Stimulated activated CD8-positive, alpha-beta memory T cell treated with anti-CD3 and anti-CD28 coated beads, Interleukin-7, amount 100 ng/mL, for 24 hours (primary cell): ENCODE measurements around the gene ABCB10.
A peak's percentile ranks its signal among the peaks of the same experiment; 100 is the strongest.
"Not testable (repeated sequence)": the region's sequence is repeated elsewhere in the genome, so short reads cannot be mapped to it uniquely, and the experiment has no call there.

Experiments used
- DNase-seq: peaks from one replicate; pipeline ENCODE4 v3.0.0-alpha.2; 2020; ENCODE audit warnings: low read depth

The ABCB10 gene

GRCh38 chr1:229558460-229559335, at the start of gene ABCB10:
Gene ABCB10 (minus strand): TSS chr1:229558707. CDS start chr1:229558652, 55 bp downstream.
- DNase-seq, result peak; percentile 73

GRCh38 chr1:229607370-229607769, 48.9 kb upstream of the ABCB10 start:
- no peak for DNase-seq

DNA sequence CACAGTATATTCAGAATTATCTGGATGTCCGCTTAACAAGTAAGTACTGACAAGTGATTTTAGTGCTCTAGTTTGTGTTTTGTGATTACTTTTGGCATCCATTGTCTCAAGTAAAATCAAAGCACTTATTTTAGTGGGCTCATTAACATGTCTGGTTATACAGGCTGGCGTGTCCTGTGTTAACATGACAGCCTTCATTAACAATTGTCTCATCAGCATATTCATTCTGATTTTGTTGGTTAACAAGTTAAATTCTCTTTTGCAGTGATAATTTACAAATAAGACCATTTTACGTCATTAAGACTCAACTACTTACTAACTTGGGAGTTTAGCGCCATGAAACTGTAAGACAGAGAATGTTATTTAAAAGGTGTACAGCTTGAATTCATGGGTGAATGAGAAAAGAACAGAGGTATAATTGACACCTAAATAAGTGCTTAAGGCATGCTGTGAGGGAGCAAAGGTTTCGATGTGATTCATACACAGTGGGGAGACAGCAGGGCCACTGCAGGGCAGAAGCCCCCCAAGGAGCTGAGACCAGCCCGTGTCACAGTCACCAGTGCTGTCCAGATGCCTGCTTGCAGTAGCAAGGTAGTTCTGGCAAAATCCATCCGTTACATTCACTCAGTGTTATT, 45.0 kb upstream of the ABCB10 start:
- DNase-seq, result no peak

- DNase-seq, result no peak
These were observed 41.7 kb upstream of the ABCB10 start for GRCh38 chr1:229600229-229600628.

GRCh38 chr1:229599218-229599954, 40.9 kb upstream of the ABCB10 start:
- DNase-seq, result no peak

GRCh38 chr1:229597877-229598276, 39.4 kb upstream of the ABCB10 start:
- no peak for DNase-seq

GRCh38 chr1:229596925-229597699, 38.6 kb upstream of the ABCB10 start:
- DNase-seq, result no peak

- not testable (repeated sequence) for DNase-seq
These were observed 37.4 kb upstream of the ABCB10 start for GRCh38 chr1:229595876-229596275.

DNA sequence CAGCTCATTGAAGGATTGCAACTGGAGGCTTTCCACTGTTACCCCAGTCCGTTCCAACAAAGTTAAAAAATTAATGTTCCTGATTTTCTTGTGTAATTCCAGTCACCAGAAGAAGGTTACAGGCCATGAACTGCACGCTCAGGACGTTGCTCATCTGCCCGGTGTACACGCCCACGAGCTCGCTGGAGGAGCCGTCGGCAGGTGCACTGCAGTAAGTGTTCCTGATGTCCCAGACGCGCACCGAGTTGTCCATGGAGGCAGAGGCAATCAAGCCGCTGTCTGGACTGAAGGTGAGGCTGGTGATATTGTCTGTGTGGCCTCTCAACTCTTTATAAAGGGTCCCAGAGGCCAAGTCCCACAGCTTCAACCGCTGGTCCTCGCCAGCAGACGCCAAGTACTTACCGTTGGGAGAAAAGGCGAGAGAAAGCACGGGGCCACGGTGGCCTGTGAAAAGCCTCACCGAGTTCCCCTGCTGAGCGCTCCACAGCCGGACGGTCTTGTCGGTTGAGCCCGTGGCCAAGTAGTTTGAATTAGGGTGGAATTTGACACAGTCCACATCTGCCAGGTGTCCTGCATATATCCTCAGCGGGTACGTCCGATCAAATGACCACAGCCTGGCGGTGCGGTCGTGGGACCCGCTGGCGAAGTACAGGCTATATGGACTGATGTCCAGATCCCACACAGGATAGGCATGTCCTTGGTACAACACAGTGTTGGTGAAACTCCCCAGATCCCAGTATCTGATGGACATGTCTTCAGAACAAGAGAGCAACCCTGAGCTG, 35.9 kb upstream of the ABCB10 start:
- DNase-seq, result no peak

DNA sequence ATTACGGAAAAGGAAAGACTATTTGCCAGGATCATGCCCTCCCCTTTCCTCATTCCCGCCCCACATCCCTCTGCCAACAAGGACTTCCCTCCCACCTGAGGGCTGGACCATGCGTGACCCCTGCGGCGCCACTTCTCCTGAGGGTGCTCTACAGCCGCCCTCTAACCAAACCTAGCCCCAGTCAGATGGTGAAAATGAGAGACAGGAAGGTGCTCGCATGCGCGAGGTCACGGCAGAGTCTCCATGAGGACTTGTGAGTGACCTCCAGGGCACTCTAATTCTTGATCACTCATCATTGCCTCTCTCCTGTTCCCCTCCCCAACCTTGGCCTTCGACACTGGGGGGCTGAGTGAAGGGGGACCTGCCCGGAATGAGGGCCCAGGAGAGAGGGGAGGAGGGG, 35.3 kb upstream of the ABCB10 start:
- DNase-seq, result no peak

- DNase-seq, result no peak
These were observed 31.6 kb upstream of the ABCB10 start for GRCh38 chr1:229590119-229590518.

DNA sequence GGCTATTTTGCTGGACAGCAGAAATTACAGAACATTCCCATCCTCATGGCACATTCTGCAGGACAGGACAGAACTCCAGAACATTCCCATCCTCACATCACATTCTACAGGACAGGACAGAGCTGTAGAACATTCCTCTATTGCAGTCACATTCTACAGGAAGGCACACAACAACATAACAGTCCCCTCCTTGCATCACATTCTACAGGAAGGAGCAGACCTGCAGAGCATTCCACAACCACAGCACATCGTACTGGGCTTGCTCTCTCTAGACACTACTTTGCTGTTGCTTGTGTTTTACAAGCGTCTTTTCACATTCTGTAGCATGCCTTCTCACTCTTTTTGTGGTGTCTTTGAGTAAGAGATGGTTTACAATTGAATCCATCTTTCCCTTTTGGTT, 26.8 kb upstream of the ABCB10 start:
- DNase-seq, result no peak

DNA sequence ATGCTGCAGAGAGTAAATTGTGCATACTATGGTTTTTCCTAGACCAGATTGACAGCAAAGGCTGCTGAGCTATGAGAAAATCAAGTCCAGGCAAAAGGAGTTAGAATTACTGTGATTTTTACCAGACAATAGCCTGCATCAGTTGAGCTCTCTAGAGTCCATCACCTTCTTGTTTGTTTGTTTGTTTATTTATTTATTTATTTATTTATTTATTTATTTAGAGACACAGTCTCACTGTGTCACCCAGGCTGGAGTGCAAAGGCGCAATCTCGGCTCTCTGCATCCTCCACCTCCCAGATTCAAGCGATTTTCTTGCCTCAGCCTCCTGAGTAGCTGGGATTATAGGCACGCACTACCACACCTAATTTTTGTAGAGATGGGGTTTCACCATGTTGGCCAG, 24.2 kb upstream of the ABCB10 start:
- no peak for DNase-seq

GRCh38 chr1:229582011-229582694, 23.6 kb upstream of the ABCB10 start:
- DNase-seq, result no peak

- DNase-seq, result no peak
These were observed 23.0 kb upstream of the ABCB10 start for GRCh38 chr1:229581485-229581884.

DNA sequence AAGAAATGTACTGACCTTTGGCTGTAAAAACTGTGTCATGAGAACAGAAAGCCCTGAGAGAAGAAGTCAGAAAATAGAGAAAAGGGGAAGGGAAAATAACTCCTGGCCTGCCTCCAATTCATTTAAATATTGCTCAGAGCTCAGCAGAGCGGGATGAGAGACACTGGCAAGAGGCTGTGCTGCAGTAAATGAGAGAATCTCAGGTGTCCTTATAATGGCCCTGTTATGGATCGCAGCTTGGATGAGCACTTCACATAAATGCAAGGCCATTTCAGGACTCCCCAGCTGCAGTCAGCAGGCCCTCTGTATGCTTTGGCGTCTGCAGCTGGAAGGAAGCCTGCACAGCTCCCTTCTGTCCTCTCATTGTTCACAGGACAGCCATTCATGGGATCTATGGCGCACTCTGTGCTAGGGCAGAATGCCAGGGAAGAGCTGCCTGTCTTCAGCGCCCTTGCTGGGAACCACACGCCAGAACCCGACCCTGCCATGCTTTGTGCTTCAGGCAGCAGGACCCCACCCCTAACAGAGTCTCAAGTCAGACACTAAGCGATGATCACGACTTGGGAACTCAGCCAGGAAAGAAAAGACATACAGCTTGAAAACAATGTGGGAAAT, 20.7 kb upstream of the ABCB10 start:
- DNase-seq, result no peak

DNA sequence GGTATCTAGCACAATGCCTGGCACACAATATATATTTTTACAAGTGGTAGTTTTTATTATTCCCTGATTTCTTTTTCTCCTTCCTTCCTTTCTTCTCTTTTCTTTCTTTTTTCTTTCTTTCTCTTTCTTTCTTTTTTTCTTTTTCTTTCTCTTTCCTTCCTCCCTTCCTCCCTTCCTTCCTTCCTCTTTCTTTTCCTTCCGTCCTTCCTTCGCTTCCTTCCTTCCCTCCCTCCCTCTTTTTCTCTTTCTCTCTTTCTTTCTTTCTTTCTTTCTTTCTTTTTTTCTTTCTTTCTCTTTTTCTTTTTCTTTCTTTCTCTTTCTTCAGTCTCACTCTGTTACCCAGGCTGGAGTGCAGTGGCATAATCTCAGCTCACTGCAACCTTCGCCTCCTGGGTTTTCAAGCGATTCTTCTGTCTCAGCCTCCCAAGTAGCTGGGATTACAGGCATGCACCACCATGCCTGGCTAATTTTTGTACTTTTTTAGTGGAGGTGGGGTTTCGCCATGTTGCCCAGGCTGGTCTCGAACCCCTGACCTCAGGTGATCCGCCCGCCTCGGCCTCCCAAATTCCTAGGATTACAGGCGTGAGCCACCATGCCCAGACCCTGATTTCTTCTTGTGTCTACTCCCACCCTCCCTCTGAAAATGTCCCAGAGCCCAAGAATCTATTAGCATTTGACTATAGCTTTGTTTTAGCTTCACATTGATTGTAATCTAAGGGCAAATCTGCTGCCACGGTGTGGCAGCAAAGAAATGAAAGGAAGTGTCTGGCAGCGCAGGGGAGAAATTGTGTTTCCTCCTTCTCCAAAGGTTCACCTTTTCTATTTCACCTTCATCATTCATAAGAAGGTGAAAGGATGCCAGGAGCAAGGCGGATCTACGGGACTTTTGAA, 19.9 kb upstream of the ABCB10 start:
- DNase-seq, result no peak

DNA sequence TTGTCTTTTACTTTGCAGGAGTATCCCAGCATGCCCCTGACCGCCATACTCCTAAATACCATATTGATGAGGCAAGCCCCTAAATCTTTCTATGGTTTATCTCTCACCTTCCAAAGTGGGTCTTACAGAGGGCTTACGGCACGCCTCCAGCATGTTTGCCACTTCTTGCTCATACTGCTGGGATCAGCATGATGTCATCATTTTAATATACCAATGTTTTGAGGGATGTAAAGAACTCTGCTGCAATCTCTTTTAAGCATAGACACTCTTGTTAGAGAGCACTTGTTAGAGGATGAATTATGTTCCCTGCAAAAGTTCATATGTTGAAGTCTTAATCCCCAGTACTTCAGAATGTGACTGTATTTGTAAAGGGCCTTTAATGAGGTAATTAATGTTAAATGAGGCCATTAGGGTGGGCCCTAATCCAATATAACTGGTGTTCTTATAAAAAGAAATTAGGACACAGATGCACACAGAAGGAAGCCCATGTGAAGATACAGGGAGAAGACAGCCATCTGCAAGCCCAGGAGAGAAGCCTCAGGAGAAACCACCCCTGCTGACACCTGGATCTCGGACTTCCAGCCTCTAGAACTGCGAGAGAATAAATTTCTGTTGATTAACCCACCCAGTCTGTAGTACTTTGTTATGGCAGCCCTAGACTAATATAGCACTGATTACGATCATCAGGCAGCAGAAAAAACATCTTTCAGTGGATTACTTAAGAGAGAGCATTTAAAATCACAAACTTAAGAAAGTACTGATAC, 16.4 kb upstream of the ABCB10 start:
- DNase-seq, result no peak
